Tibial nerve (tissue), 4 donors: ENCODE data around the gene SPDYA.

Experiments
- EP300 ChIP-seq, 2 donors: sonication (generic); formaldehyde crosslinking; IDR thresholded peaks; one replicate each; pipeline ENCODE4 v1.6.1; 2017; ENCODE audit warnings: antibody characterized with exemption in 2 of 2, mild to moderate bottlenecking in 1 of 2
- POLR2A ChIP-seq, 2 donors: fragments of 450-650 bp; IDR thresholded peaks; one replicate each; pipeline ENCODE4 v1.6.1; 2017; ENCODE audit warnings: antibody characterized with exemption in 2 of 2, mild to moderate bottlenecking in 2 of 2, moderate library complexity in 2 of 2
- TF ChIP-seq, protein P1 (sequence below), 5 experiments: fragments of 200-600 bp in 3 of 5; fragments of 450-650 bp in 2 of 5; sonication (generic) in 3 of 5; IDR thresholded peaks; one replicate each; pipeline ENCODE4 v1.5.1; 2016 to 2019; ENCODE audit warnings: antibody characterized with exemption in 5 of 5, mild to moderate bottlenecking in 3 of 5, moderate library complexity in 2 of 5

- TF ChIP-seq, protein P1, sequence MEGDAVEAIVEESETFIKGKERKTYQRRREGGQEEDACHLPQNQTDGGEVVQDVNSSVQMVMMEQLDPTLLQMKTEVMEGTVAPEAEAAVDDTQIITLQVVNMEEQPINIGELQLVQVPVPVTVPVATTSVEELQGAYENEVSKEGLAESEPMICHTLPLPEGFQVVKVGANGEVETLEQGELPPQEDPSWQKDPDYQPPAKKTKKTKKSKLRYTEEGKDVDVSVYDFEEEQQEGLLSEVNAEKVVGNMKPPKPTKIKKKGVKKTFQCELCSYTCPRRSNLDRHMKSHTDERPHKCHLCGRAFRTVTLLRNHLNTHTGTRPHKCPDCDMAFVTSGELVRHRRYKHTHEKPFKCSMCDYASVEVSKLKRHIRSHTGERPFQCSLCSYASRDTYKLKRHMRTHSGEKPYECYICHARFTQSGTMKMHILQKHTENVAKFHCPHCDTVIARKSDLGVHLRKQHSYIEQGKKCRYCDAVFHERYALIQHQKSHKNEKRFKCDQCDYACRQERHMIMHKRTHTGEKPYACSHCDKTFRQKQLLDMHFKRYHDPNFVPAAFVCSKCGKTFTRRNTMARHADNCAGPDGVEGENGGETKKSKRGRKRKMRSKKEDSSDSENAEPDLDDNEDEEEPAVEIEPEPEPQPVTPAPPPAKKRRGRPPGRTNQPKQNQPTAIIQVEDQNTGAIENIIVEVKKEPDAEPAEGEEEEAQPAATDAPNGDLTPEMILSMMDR (IDR thresholded peaks at IDR 0.05), result no peak
- TF ChIP-seq POLR2A (IDR thresholded peaks at IDR 0.05) (no peak), EP300 (IDR thresholded peaks at IDR 0.05) (no peak)
These were observed 44.6 kb downstream of the SPDYA start for GRCh38 chr2:28855193-28855592.
